SK-N-DZ (cell line): ENCODE results near the gene TTLL7.

Experiments used
- DNase-seq: peaks from one replicate; pipeline ENCODE4 v3.0.0-alpha.2; 2015; ENCODE audit warnings: low spot score

TTLL7 gene

GRCh38 chr1:83822208-83822607, 176.7 kb downstream of the TTLL7 start:
- no peak for DNase-seq

- DNase-seq = no peak
Measured at GRCh38 chr1:83819436-83819835, 179.5 kb downstream of the TTLL7 start.

GRCh38 chr1:83818916-83819315, 180.0 kb downstream of the TTLL7 start:
- DNase-seq = no peak

DNA sequence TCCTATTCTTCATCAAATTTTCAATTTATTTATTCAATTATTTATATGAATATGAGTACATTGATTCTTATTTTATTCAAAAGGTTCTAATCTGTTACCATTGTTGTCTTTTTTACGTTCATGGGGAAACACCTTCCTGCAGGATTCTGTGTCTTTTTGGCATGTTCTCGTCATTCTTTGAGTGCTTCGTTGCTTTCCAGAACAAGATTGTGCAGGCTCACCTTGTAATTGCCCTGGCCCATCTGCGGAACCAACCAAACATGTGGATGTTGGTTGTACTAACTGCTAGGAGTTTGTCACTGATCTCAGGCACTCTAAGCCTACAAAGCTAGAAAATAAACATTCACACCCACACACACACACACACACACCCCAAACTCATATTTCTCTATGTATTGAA, 182.1 kb downstream of the TTLL7 start:
- no peak for DNase-seq

GRCh38 chr1:83815330-83815729, 183.6 kb downstream of the TTLL7 start:
- no peak for DNase-seq
